ENCODE data around the gene LRRC46. TPM values are rescaled to one million over a fixed set of nuclear protein-coding genes. Genes with fewer than 3 reads are reported as not detected.

Gene LRRC46
- total RNA-seq, 4 donors from 2014 or later: 0.44 to 3.2 (median 2.0) TPM; not detected in 1

GRCh38 chr17:47857551-47858455 is 26.3 kb downstream of the LRRC46 start:
- Histone ChIP-seq H3K27me3 (peaks cover 9% of the 10 kb centered on the region), H3K4me1 (no peaks in the 10 kb centered on the region), H3K4me3 (replicated peaks in 1 of 3) (no peak overlapping the region), H3K27ac (no peak overlapping the region), H3K36me3 (no peaks in the 10 kb centered on the region), H3K9me3 (no peaks in the 10 kb centered on the region)
- TF ChIP-seq CTCF (IDR thresholded peaks at IDR 0.05) (no peak), POLR2A (IDR thresholded peaks at IDR 0.05) (no peak)
- WGBS, 2 donors: 71 to 74% methylated on average over 16 of the region's 16 CpGs
- no peak for DNase-seq
- intact Hi-C loops (cut with DNase I): no loop called here

GRCh38 chr17:47860386-47860785 is 28.9 kb downstream of the LRRC46 start:
- WGBS, 2 donors: 86 to 92% methylated on average over 5 of the region's 5 CpGs
- H3K9me3 ChIP-seq: no peaks in the 10 kb centered on the region
- no peak overlapping the region for H3K27ac ChIP-seq
- no peak overlapping the region for H3K4me3 ChIP-seq (replicated peaks in 1 of 3)
- no peaks in the 10 kb centered on the region for H3K27me3 ChIP-seq
- no peaks in the 10 kb centered on the region for H3K36me3 ChIP-seq
- H3K4me1 ChIP-seq: no peaks in the 10 kb centered on the region
- DNase-seq: no peak
- TF ChIP-seq CTCF (IDR thresholded peaks at IDR 0.05): no peak
- TF ChIP-seq POLR2A (IDR thresholded peaks at IDR 0.05): no peak
- intact Hi-C loops (cut with DNase I): no loop called here

- 75 to 80% methylated on average over 6 to 7 of the region's 7 CpGs for WGBS, 2 donors
- Histone ChIP-seq H3K36me3 (no peaks in the 10 kb centered on the region), H3K27me3 (no peaks in the 10 kb centered on the region), H3K4me3 (replicated peaks in 1 of 3) (no peak overlapping the region), H3K4me1 (no peaks in the 10 kb centered on the region), H3K9me3 (no peaks in the 10 kb centered on the region), H3K27ac (no peak overlapping the region)
- DNase-seq: no peak
- TF ChIP-seq CTCF (IDR thresholded peaks at IDR 0.05): no peak
- TF ChIP-seq POLR2A (IDR thresholded peaks at IDR 0.05): no peak
- intact Hi-C loops (cut with DNase I): no loop called here
Observed at GRCh38 chr17:47862621-47863440, 31.4 kb downstream of the LRRC46 start.

GRCh38 chr17:47864791-47865216 is 33.3 kb downstream of the LRRC46 start:
- no peak for DNase-seq
- no peaks in the 10 kb centered on the region for H3K9me3 ChIP-seq
- H3K27ac ChIP-seq: no peak overlapping the region
- no peaks in the 10 kb centered on the region for H3K4me1 ChIP-seq
- 50 to 65% methylated on average over 7 of the region's 7 CpGs for WGBS, 2 donors
- TF ChIP-seq POLR2A (IDR thresholded peaks at IDR 0.05) (no peak), CTCF (IDR thresholded peaks at IDR 0.05) (no peak)
- H3K36me3 ChIP-seq: no peaks in the 10 kb centered on the region
- H3K27me3 ChIP-seq: no peaks in the 10 kb centered on the region
- no peak overlapping the region for H3K4me3 ChIP-seq (replicated peaks in 1 of 3)
- intact Hi-C loops (cut with DNase I): no loop called here

Data from thyroid gland (tissue), 4 donors.